CD8-positive, alpha-beta memory T cell (primary cell): ENCODE measurements around the gene USH2A. TPM values are rescaled to one million over a fixed set of nuclear protein-coding genes. Genes with fewer than 3 reads are reported as not detected.

Source experiments
- CTCF ChIA-PET: fragments of 350-600 bp; sonication (Branson Sonifier 250); formaldehyde crosslinking; loops from one replicate; lab custom pipeline; 2021; ENCODE audit warnings: antibody characterized with exemption; lab: Charles Lee
- POLR2A ChIA-PET: fragments of 350-600 bp; sonication (Branson Sonifier 250); formaldehyde crosslinking; loops from one replicate; lab custom pipeline; 2021; ENCODE audit warnings: antibody characterized with exemption; lab: Charles Lee
- DNase-seq, 5 donors: peaks; one replicate each; pipeline versions ENCODE4 v3.0.0 to v3.0.0-alpha.2; 2020 to 2022; ENCODE audit warnings: mixed read lengths in 1 of 5
- H3K27ac ChIP-seq: one replicate; pipeline ENCODE4 v1.7.0; 2013; ENCODE audit warnings: low read depth, mild to moderate bottlenecking, low read length, moderate library complexity
- H3K27me3 ChIP-seq: 2 replicates; pipeline ENCODE4 v1.7.0; 2013; ENCODE audit warnings: low read length, mild to moderate bottlenecking; ENCODE audit not compliant: insufficient read depth, poor library complexity, severe bottlenecking
- H3K36me3 ChIP-seq: 2 replicates; pipeline ENCODE4 v1.7.0; 2013; ENCODE audit warnings: mild to moderate bottlenecking, low read length, moderate library complexity; ENCODE audit not compliant: insufficient read depth
- H3K4me1 ChIP-seq: 2 replicates; pipeline ENCODE4 v1.7.0; 2013; ENCODE audit warnings: mild to moderate bottlenecking, low read length, moderate library complexity; ENCODE audit not compliant: insufficient read depth
- H3K4me3 ChIP-seq: 2 replicates; pipeline ENCODE4 v1.7.0; 2013; ENCODE audit warnings: mild to moderate bottlenecking, low read length
- H3K9me3 ChIP-seq: 2 replicates; pipeline ENCODE4 v1.7.0; 2013; ENCODE audit warnings: mild to moderate bottlenecking, low read length
- H3K27ac Mint-ChIP-seq, 8 donors: one replicate each; pipeline ENCODE4 v1.8.0; 2020 to 2021; ENCODE audit warnings: mixed read lengths in 8 of 8, mild to moderate bottlenecking in 6 of 8, inconsistent platforms in 3 of 8, moderate library complexity in 3 of 8
- H3K27me3 Mint-ChIP-seq, 2 donors: one replicate each; pipeline ENCODE4 v1.8.0; 2020 to 2021; ENCODE audit warnings: mixed read lengths in 2 of 2, mild to moderate bottlenecking in 1 of 2, moderate library complexity in 1 of 2
- H3K36me3 Mint-ChIP-seq, 3 donors: one replicate each; pipeline ENCODE4 v1.8.0; 2020 to 2021; ENCODE audit warnings: mixed read lengths in 3 of 3, inconsistent platforms in 1 of 3, mild to moderate bottlenecking in 1 of 3
- H3K4me1 Mint-ChIP-seq, 3 donors: one replicate each; pipeline ENCODE4 v1.8.0; 2020 to 2021; ENCODE audit warnings: mixed read lengths in 3 of 3, inconsistent platforms in 1 of 3, mild to moderate bottlenecking in 1 of 3
- H3K4me3 Mint-ChIP-seq, 7 donors: one replicate each; pipeline ENCODE4 v1.8.0; 2020 to 2021; ENCODE audit warnings: mixed read lengths in 7 of 7, mild to moderate bottlenecking in 6 of 7, moderate library complexity in 4 of 7, inconsistent platforms in 2 of 7
- H3K9me3 Mint-ChIP-seq, 5 donors: one replicate each; pipeline ENCODE4 v1.8.0; 2020 to 2022; ENCODE audit warnings: mixed read lengths in 5 of 5, mild to moderate bottlenecking in 3 of 5, moderate library complexity in 2 of 5, inconsistent platforms in 1 of 5
- polyA plus RNA-seq: library from polyadenylated mRNA; unstranded; fragments of 300-500 nt; fragmentation: Illumina TruSeq; gene quantifications from one replicate; pipeline ENCODE4 v1.2.3, GENCODE V29; 2021
- total RNA-seq, 2 experiments: library from RNA; stranded (reverse); gene quantifications; one replicate each; pipeline ENCODE4 v1.2.3, GENCODE V29; 2021

Gene USH2A
- total and polyA plus RNA-seq, 3 experiments from 2014 or later, result not detected

- Histone ChIP-seq H3K27me3 (no peaks in the 10 kb centered on the region), H3K4me1 (no peaks in the 10 kb centered on the region), H3K4me3 (no peak overlapping the region), H3K36me3 (no peaks in the 10 kb centered on the region), H3K27ac (no peak overlapping the region), H3K9me3 (no peaks in the 10 kb centered on the region)
- Mint-ChIP-seq H3K9me3 (peaks cover 0 to 37% (median 4%) of the 10 kb centered on the region in 5 donors), H3K27me3 (no peaks in the 10 kb centered on the region), H3K4me3 (no peak overlapping the region), H3K4me1 (no peaks in the 10 kb centered on the region), H3K36me3 (no peaks in the 10 kb centered on the region), H3K27ac (no peak overlapping the region)
- POLR2A ChIA-PET, result no interaction called here
- no peak for DNase-seq
- CTCF ChIA-PET, result no interaction called here
These were observed 528.6 kb downstream of the USH2A start for GRCh38 chr1:215894617-215895016.

- Mint-ChIP-seq H3K27me3 (no peaks in the 10 kb centered on the region), H3K27ac (no peak overlapping the region), H3K4me1 (no peaks in the 10 kb centered on the region), H3K9me3 (peaks cover 4 to 28% (median 8%) of the 10 kb centered on the region in 5 donors), H3K36me3 (no peaks in the 10 kb centered on the region), H3K4me3 (no peak overlapping the region)
- H3K4me3 ChIP-seq, result no peak overlapping the region
- CTCF ChIA-PET, result no interaction called here
- no peaks in the 10 kb centered on the region for H3K36me3 ChIP-seq
- DNase-seq, result no peak
- H3K4me1 ChIP-seq, result no peaks in the 10 kb centered on the region
- H3K27ac ChIP-seq, result no peak overlapping the region
- no peaks in the 10 kb centered on the region for H3K27me3 ChIP-seq
- POLR2A ChIA-PET, result no interaction called here
- no peaks in the 10 kb centered on the region for H3K9me3 ChIP-seq
These were observed 531.8 kb downstream of the USH2A start for GRCh38 chr1:215891266-215892057.

- CTCF ChIA-PET, result no interaction called here
- POLR2A ChIA-PET, result no interaction called here
- H3K9me3 ChIP-seq, result no peaks in the 10 kb centered on the region
- no peaks in the 10 kb centered on the region for H3K36me3 ChIP-seq
- H3K27ac ChIP-seq, result no peak overlapping the region
- no peak for DNase-seq
- no peaks in the 10 kb centered on the region for H3K4me1 Mint-ChIP-seq
- H3K27me3 Mint-ChIP-seq, result no peaks in the 10 kb centered on the region
- H3K4me3 ChIP-seq, result no peak overlapping the region
- H3K27me3 ChIP-seq, result no peaks in the 10 kb centered on the region
- H3K4me1 ChIP-seq, result no peaks in the 10 kb centered on the region
- H3K9me3 Mint-ChIP-seq, result peaks cover 4 to 23% (median 8%) of the 10 kb centered on the region in 5 donors
- no peaks in the 10 kb centered on the region for H3K36me3 Mint-ChIP-seq
- H3K27ac Mint-ChIP-seq, result no peak overlapping the region
- no peak overlapping the region for H3K4me3 Mint-ChIP-seq
These were observed 532.8 kb downstream of the USH2A start for GRCh38 chr1:215890438-215890837.

GRCh38 chr1:215889871-215890270 lies 533.4 kb downstream of the USH2A start:
- Histone ChIP-seq H3K27me3 (no peaks in the 10 kb centered on the region), H3K9me3 (no peaks in the 10 kb centered on the region), H3K27ac (no peak overlapping the region), H3K4me3 (no peak overlapping the region), H3K4me1 (no peaks in the 10 kb centered on the region), H3K36me3 (no peaks in the 10 kb centered on the region)
- DNase-seq, result no peak
- Mint-ChIP-seq H3K9me3 (peaks cover 4 to 23% (median 8%) of the 10 kb centered on the region in 5 donors), H3K4me3 (no peak overlapping the region), H3K27ac (no peak overlapping the region), H3K27me3 (no peaks in the 10 kb centered on the region), H3K36me3 (no peaks in the 10 kb centered on the region), H3K4me1 (no peaks in the 10 kb centered on the region)
- ChIA-PET CTCF (no interaction called here), POLR2A (no interaction called here)

DNA sequence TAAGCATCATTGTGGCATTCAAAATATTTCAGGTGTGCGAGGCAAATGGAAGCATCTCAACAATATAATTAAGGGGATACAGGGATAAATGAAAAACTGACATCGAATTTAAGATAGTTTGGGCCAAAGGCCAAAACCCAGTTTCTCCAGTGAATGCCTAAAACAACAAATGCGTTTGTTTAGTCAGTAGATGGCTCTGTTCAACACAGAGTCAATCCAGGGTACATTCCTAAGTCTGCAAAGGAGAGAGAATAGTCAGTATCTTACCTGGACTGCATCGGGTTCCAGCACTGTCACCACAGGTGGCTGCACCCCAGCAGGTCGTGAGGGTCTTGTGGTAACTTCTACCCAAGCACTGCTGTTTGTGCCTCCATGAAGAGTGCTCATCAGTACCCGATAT lies 535.1 kb downstream of the USH2A start:
- Mint-ChIP-seq H3K4me1 (no peaks in the 10 kb centered on the region), H3K27me3 (no peaks in the 10 kb centered on the region)
- no peaks in the 10 kb centered on the region for H3K36me3 ChIP-seq

DNA sequence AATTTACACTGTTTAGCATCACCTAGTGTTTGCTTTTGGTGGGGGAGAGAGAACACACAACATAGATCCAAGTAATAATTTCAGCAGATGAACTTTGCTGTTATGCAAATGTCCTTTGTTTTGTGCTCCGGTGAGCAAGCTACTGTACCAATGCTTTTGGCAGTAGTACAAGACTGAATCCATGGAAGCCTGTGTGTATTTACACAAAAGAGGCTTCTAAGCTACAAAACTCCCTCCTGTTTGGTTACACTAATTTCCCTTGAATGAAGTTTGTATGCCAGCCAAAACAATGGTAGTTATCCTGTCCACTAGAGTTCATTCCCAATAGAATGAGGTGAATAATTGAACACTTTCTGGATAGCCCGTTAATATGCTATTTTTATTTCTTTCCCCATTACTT lies 535.6 kb downstream of the USH2A start:
- H3K4me1 Mint-ChIP-seq, result no peaks in the 10 kb centered on the region
- H3K27me3 Mint-ChIP-seq, result no peaks in the 10 kb centered on the region
- no peaks in the 10 kb centered on the region for H3K36me3 Mint-ChIP-seq
- Histone ChIP-seq H3K27me3 (no peaks in the 10 kb centered on the region), H3K4me3 (no peak overlapping the region), H3K4me1 (no peaks in the 10 kb centered on the region), H3K36me3 (no peaks in the 10 kb centered on the region), H3K9me3 (no peaks in the 10 kb centered on the region), H3K27ac (no peak overlapping the region)
- no peak overlapping the region for H3K4me3 Mint-ChIP-seq
- DNase-seq, result no peak
- H3K9me3 Mint-ChIP-seq, result peaks cover 4 to 19% (median 12%) of the 10 kb centered on the region in 5 donors
- CTCF ChIA-PET, result no interaction called here
- POLR2A ChIA-PET, result no interaction called here
- no peak overlapping the region for H3K27ac Mint-ChIP-seq

More for the DNA sequence above, 535.1 kb downstream of the USH2A start:
- H3K9me3 ChIP-seq, result no peaks in the 10 kb centered on the region
- H3K27ac ChIP-seq, result no peak overlapping the region
- H3K4me1 ChIP-seq, result no peaks in the 10 kb centered on the region
- Mint-ChIP-seq H3K4me3 (no peak overlapping the region), H3K36me3 (no peaks in the 10 kb centered on the region), H3K9me3 (peaks cover 4 to 19% (median 12%) of the 10 kb centered on the region in 5 donors), H3K27ac (no peak overlapping the region)
- H3K4me3 ChIP-seq, result no peak overlapping the region
- no peaks in the 10 kb centered on the region for H3K27me3 ChIP-seq
- DNase-seq, result no peak
- ChIA-PET POLR2A (no interaction called here), CTCF (no interaction called here)

DNA sequence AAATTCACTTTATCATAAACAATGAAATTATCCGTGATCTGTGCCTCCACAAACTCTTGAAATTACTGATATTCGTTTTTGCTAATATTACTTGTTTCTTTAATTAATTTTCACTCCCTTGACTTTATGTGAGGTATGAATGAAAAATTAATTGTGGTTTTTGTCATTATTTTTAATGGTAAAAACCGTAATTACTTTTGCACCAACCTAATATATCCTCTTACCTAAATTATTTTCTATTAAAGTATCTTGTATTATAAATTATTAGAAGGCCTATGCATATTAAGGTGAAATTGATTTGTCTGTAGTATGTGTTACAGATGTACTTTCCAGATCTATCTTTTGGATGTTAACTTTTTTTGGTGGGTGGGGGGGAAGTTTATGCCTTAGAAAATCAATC lies 540.2 kb downstream of the USH2A start:
- POLR2A ChIA-PET, result no interaction called here
- CTCF ChIA-PET, result no interaction called here

GRCh38 chr1:215878843-215879242 lies 544.4 kb downstream of the USH2A start:
- Histone ChIP-seq H3K27me3 (no peaks in the 10 kb centered on the region), H3K4me3 (no peak overlapping the region), H3K36me3 (no peaks in the 10 kb centered on the region), H3K27ac (no peak overlapping the region), H3K9me3 (no peaks in the 10 kb centered on the region), H3K4me1 (no peaks in the 10 kb centered on the region)
- no peak for DNase-seq
- Mint-ChIP-seq H3K9me3 (peaks cover 0 to 30% (median 9%) of the 10 kb centered on the region in 5 donors), H3K4me3 (no peak overlapping the region), H3K4me1 (no peaks in the 10 kb centered on the region), H3K36me3 (no peaks in the 10 kb centered on the region), H3K27ac (no peak overlapping the region), H3K27me3 (no peaks in the 10 kb centered on the region)
- ChIA-PET POLR2A (no interaction called here), CTCF (no interaction called here)

More for the DNA sequence above, 540.2 kb downstream of the USH2A start:
- DNase-seq, result no peak
- H3K9me3 ChIP-seq, result no peaks in the 10 kb centered on the region
- Mint-ChIP-seq H3K4me1 (no peaks in the 10 kb centered on the region), H3K36me3 (no peaks in the 10 kb centered on the region), H3K9me3 (peaks cover 3 to 17% (median 11%) of the 10 kb centered on the region in 5 donors), H3K27me3 (no peaks in the 10 kb centered on the region), H3K27ac (no peak overlapping the region), H3K4me3 (no peak overlapping the region)
- no peaks in the 10 kb centered on the region for H3K27me3 ChIP-seq
- H3K4me1 ChIP-seq, result no peaks in the 10 kb centered on the region
- no peak overlapping the region for H3K4me3 ChIP-seq
- H3K27ac ChIP-seq, result no peak overlapping the region
- no peaks in the 10 kb centered on the region for H3K36me3 ChIP-seq
